HEK293T (cell line): ENCODE results near the gene DIMT1.

Experiments used
- CTCF ChIA-PET: fragments of 350-600 bp; formaldehyde crosslinking; extraction: SDS; loops from one replicate; lab custom pipeline; 2021; ENCODE audit warnings: antibody characterized with exemption, inconsistent platforms; lab: Yijun Ruan, JAX
- POLR2A ChIA-PET: fragments of 350-600 bp; formaldehyde crosslinking; extraction: SDS; loops from one replicate; lab custom pipeline; 2020; ENCODE audit warnings: antibody characterized with exemption, inconsistent platforms; lab: Yijun Ruan, JAX
- DNase-seq: peaks from one replicate; pipeline ENCODE4 v3.0.0; 2012; ENCODE audit warnings: mixed read lengths; ENCODE audit errors: extremely low spot score
- ARNT ChIP-seq: fragments of 450-650 bp; IDR thresholded peaks from 2 replicates; pipeline ENCODE4 v1.6.1; 2017; ENCODE audit warnings: mild to moderate bottlenecking
- BHLHE40 ChIP-seq: fragments of 450-650 bp; IDR thresholded peaks from 2 replicates; pipeline ENCODE4 v1.6.1; 2016; ENCODE audit warnings: mild to moderate bottlenecking, moderate library complexity, borderline replicate concordance
- CTBP1 ChIP-seq: fragments of 450-650 bp; IDR thresholded peaks from 2 replicates; pipeline ENCODE4 v1.6.1; 2016; ENCODE audit warnings: borderline replicate concordance
- ELF4 ChIP-seq: fragments of 450-650 bp; IDR thresholded peaks from 2 replicates; pipeline ENCODE4 v1.6.1; 2017; ENCODE audit warnings: antibody characterized with exemption
- FOXA1 ChIP-seq: fragments of 450-650 bp; IDR thresholded peaks from 2 replicates; pipeline ENCODE4 v1.6.1; 2016; ENCODE audit warnings: mild to moderate bottlenecking
- FOXK2 ChIP-seq: fragments of 450-650 bp; IDR thresholded peaks from 2 replicates; pipeline ENCODE4 v1.6.1; 2016; ENCODE audit warnings: mild to moderate bottlenecking
- FOXM1 ChIP-seq: fragments of 450-650 bp; IDR thresholded peaks from 2 replicates; pipeline ENCODE4 v1.6.1; 2017; ENCODE audit warnings: mild to moderate bottlenecking, borderline replicate concordance
- HDGF ChIP-seq: fragments of 450-650 bp; IDR thresholded peaks from 2 replicates; pipeline ENCODE4 v1.6.1; 2017; ENCODE audit warnings: antibody characterized with exemption, borderline replicate concordance
- L3MBTL2 ChIP-seq: fragments of 450-650 bp; conservative IDR thresholded peaks from 2 replicates; pipeline ENCODE4 v1.6.1; 2016; ENCODE audit warnings: mild to moderate bottlenecking
- LEF1 ChIP-seq: fragments of 450-650 bp; IDR thresholded peaks from 2 replicates; pipeline ENCODE4 v1.6.1; 2017; ENCODE audit warnings: mild to moderate bottlenecking, borderline replicate concordance
- NFRKB ChIP-seq: fragments of 450-650 bp; IDR thresholded peaks from 2 replicates; pipeline ENCODE4 v1.6.1; 2016; ENCODE audit warnings: mild to moderate bottlenecking, moderate library complexity
- PKNOX1 ChIP-seq: fragments of 450-650 bp; IDR thresholded peaks from 2 replicates; pipeline ENCODE4 v1.6.1; 2016
- SP1 ChIP-seq: fragments of 450-650 bp; IDR thresholded peaks from 2 replicates; pipeline ENCODE4 v1.6.1; 2017
- SUZ12 ChIP-seq: fragments of 450-650 bp; IDR thresholded peaks from 2 replicates; pipeline ENCODE4 v1.6.1; 2016; ENCODE audit warnings: mild to moderate bottlenecking
- TARDBP ChIP-seq: fragments of 450-650 bp; IDR thresholded peaks from 2 replicates; pipeline ENCODE4 v1.6.1; 2016
- ZNF384 ChIP-seq: fragments of 450-650 bp; IDR thresholded peaks from 2 replicates; pipeline ENCODE4 v1.6.1; 2016

DIMT1 gene

GRCh38 chr5:62424763-62425162 is 21.1 kb upstream of the DIMT1 start:
- DNase-seq: no peak
- TF ChIP-seq FOXM1 (no peak), SP1 (no peak), PKNOX1 (no peak), FOXA1 (no peak), L3MBTL2 (no peak), FOXK2 (no peak), TARDBP (no peak), ELF4 (no peak), ZNF384 (no peak), LEF1 (no peak), ARNT (no peak), BHLHE40 (no peak), HDGF (no peak), NFRKB (no peak), CTBP1 (no peak), SUZ12 (no peak)
- CTCF ChIA-PET: interaction anchor here (0.9 kb wide), 1 partner anchor 19 kb away, joined by 3 read pairs; no protein-coding TSS in a partner anchor
- POLR2A ChIA-PET: interaction anchor here (1.4 kb wide), 1 partner anchor 12 kb away, joined by 4 read pairs; the partner anchor contains the start of gene IPO11

- ChIA-PET CTCF (interaction anchor here (0.6 to 1.2 kb wide), 2 partner anchors 11 to 17 kb away, joined by 3 to 4 read pairs; no protein-coding TSS in a partner anchor), POLR2A (interaction anchor here (1.4 kb wide), 1 partner anchor 18 kb away, joined by 9 read pairs; the partner anchor contains the start of gene DIMT1)
- no peak for DNase-seq
- TF ChIP-seq SP1: no peak
- no peak for TF ChIP-seq SUZ12
- TF ChIP-seq FOXM1: no peak
- no peak for TF ChIP-seq ARNT
- TF ChIP-seq BHLHE40: no peak
- no peak for TF ChIP-seq LEF1
- no peak for TF ChIP-seq L3MBTL2
- TF ChIP-seq HDGF: no peak
- TF ChIP-seq ELF4: no peak
- no peak for TF ChIP-seq PKNOX1
- TF ChIP-seq FOXA1: no peak
- TF ChIP-seq NFRKB: no peak
These were observed 17.7 kb upstream of the DIMT1 start for GRCh38 chr5:62421414-62421813.

- no peak for DNase-seq
- ChIA-PET POLR2A (no interaction called here), CTCF (no interaction called here)
- TF ChIP-seq LEF1: no peak
- TF ChIP-seq FOXA1: no peak
- no peak for TF ChIP-seq PKNOX1
- no peak for TF ChIP-seq SP1
- TF ChIP-seq ZNF384: no peak
- TF ChIP-seq L3MBTL2: no peak
- TF ChIP-seq HDGF: no peak
- TF ChIP-seq FOXM1: no peak
- TF ChIP-seq ELF4: no peak
- TF ChIP-seq SUZ12: no peak
- TF ChIP-seq BHLHE40: no peak
- TF ChIP-seq FOXK2: no peak
These were observed 15.9 kb upstream of the DIMT1 start for GRCh38 chr5:62419609-62420008.

- ChIA-PET POLR2A (interaction anchor here (1.5 kb wide), 1 partner anchor 15 kb away, joined by 7 read pairs; the partner anchor contains the start of gene DIMT1), CTCF (interaction anchor here (1.1 kb wide), 1 partner anchor 17 kb away, joined by 3 read pairs; no protein-coding TSS in a partner anchor)
- no peak for DNase-seq
- no peak for TF ChIP-seq FOXA1
These were observed 14.9 kb upstream of the DIMT1 start for GRCh38 chr5:62418462-62419076.

GRCh38 chr5:62413711-62414110 is 10.0 kb upstream of the DIMT1 start:
- DNase-seq: no peak
- ChIA-PET POLR2A (interaction anchor here (1.8 to 2.6 kb wide), 3 partner anchors 10 to 18 kb away, joined by 4 to 60 read pairs (median 5); partner anchors contain the start of gene DIMT1), CTCF (interaction anchor here (0.7 kb wide), 1 partner anchor 46 kb away, joined by 3 read pairs; no protein-coding TSS in a partner anchor)
- TF ChIP-seq BHLHE40 (no peak), CTBP1 (no peak), ARNT (no peak), SP1 (no peak), HDGF (no peak), FOXA1 (no peak), ELF4 (no peak), SUZ12 (no peak), PKNOX1 (no peak), FOXM1 (no peak)
